GM19240 (cell line): ENCODE data around the gene EEF1AKMT3.

ENCODE experiments used
- DNase-seq: peaks from one replicate; pipeline ENCODE4 v3.0.0; 2011; ENCODE audit warnings: low spot score; ENCODE audit not compliant: insufficient read length

Gene EEF1AKMT3

DNA sequence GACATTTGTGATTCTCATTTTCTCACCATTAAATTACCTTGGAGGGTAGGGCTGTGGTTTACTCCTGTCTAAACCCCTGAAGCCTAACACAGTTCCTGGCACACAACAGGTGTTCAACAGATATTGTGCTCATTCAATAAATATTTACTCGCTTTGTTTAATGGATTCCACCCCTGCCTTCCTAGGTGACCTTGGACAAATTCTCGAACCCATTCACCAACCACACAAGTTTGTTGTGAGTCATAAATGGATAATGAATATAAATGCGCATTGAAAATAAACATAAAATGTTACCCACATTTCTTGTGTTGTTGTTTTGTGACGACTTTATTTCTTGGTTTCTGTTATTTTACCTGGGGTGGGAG, 9.8 kb downstream of the EEF1AKMT3 start:
- DNase-seq = no peak

DNA sequence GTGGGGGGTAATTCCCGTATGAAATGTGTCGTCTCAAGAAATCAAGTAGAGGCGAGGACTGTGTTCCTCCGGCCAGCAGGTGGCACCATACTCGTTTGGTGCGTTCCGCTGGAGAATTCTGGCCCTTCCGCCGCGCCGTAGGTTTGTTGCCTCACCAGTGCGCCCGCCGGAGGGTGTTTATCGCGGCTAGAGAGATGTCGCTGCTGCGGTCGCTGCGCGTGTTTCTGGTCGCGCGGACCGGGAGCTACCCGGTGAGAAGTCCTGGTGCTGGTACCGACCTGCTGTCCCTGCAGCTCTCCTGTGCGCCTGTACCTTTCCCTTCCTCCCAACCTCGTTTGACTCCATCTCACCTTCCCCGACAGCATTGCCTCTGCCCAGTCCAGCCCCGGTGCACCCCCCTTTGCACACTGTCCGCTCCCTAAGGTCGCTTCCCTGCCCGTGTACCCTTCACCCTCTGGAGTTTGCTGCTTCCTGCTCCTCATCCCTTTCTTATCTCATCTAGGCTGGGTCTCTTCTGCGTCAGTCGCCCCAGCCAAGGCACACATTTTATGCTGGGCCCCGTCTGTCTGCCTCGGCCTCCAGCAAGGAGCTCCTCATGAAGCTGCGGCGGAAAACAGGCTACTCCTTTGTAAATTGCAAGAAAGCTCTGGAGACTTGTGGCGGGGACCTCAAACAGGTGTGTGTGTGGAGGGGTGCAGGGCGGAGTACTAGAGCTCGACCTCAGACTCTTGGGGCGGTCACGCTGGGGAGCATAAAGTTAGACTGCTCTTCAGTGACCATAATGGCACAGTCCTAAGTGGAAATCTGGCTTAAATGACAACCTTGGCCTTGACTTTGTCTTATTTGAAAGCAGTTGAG, 10.4 kb downstream of the EEF1AKMT3 start, which contains the start of gene TSFM:
TSS of gene TSFM (plus strand) at position 180 of the 858 bp plus-strand sequence. CDS start at position 195, 15 bp downstream.
- peak; percentile 50 for DNase-seq

DNA sequence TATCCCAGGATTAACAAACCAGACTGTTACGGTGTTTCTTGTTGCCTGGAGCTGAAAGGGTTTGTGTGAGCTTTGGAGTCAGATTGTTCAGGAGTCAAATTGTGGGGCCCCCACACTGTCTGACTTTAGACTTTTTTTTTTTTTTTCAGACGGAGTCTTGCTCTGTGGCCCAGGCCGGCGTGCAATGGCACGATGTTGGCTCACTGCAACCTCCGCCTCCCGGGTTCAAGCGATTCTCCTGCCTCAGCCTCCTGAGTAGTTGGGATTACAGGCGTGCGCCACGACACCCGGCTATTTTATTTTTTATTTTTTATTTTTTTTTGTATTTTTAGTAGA, 11.0 kb downstream of the EEF1AKMT3 start:
- no peak for DNase-seq

DNA sequence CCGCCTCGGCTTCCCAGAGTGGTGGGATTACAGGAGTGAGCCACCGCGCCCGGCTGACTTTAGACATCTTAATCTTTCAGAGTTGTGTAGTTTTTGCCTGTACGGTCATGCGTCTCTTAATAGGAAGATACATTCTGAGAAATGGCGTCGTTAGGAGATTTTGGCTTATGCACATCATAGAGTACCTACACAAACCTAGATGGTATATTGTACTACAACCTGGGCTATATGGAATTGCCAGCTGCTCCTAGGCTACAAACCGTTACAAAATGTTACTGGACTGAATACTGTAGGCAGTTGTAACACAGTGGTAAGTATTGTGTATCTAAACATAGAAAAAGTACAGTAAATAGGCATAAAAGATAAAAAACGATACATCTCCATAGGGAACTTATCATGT, 11.4 kb downstream of the EEF1AKMT3 start:
- DNase-seq = no peak

DNA sequence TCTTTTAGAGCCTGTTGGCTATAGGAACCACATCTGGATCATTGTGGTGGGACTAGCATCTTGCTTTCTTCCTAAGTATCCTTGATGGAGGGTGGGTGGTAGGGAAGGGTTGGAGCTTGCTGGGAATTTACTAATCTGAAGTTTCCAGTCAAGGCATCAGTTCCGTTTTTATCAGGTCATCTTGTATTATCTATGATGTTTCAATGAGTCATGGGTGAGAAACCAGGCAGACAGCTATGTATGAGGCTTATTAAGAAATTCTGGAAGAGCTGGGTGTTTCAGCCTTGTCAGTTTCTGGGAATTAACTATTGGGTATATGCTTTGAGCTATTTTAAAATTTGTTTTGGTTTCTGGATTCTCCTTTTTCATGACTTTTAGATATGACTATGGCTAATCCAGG, 21.5 kb downstream of the EEF1AKMT3 start:
- DNase-seq = no peak

DNA sequence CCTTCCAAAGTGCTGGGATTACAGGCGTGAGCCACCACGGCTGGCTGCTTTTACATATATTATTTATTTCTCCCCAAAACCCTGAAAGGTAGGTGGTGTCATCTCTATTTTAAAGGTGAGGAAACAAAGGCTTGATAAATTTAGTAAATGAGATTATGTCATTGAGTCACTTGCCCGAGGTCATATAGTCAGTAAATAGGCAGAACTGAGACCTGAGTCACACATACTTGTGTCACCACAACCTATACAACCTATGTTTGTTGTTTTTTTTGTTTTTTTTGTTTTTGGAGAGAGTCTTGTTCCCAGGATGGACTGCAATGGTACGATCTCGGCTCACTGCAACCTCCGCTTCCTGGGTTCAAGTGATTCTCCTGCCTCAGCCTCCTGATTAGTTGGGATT, 22.9 kb downstream of the EEF1AKMT3 start:
- DNase-seq = no peak

DNA sequence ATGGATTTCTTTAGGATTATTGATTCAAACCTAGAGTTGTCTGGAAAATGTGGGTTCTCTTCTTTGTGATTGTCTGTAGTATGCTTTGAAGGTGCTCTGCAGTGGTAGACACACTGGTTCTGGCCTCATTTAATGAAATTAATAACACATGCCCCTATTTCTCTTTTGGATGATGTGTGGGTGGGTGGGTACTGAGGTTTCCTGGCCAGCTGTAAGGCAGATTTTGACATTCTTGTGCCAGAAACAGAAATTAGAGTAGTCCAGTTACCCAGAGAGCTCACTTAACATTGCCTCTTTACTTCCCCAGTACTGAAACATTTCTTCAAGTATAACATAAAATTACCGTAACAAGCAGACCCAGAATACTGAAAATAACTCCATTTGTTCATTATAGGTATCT, 24.6 kb downstream of the EEF1AKMT3 start:
- no peak for DNase-seq

DNA sequence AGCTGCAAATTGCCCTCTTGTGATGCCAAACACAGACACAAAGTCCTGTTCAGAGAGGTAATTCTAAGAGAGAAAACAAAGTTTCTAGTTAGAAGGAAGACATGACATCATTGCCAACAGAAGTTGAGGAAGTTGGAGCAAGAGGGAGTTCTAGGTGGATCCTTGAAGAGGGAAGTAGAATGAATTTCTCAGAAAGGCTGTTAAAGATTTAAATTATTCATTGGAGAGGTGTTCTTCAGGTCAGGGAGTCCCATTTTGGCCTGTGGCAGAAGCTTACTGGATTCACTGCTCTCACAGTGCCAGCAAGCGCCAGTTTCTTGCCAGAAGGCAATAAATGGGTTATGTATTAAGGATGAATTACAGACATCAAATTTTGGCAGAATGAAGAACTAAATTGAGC, 25.5 kb downstream of the EEF1AKMT3 start:
- no peak for DNase-seq

DNA sequence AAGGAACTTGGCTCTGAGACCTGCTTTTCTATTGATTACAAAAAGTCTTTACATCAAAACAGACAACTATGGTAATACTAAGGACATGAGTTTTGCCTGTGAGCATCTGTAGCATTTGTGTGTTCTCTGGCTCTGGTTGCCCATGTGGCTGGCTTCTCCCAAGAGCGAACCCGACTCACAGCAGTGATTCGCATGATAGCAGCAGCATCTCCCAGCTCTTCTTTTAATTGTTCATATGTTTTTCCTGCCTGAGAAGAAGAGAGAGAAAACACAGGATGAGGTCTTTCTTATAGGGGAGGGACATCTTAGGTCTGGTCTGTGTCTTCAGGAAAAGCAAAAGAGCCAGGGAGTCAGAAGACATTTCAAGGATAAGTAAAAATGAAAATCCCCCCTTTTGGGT, 28.6 kb downstream of the EEF1AKMT3 start:
- DNase-seq = no peak

DNA sequence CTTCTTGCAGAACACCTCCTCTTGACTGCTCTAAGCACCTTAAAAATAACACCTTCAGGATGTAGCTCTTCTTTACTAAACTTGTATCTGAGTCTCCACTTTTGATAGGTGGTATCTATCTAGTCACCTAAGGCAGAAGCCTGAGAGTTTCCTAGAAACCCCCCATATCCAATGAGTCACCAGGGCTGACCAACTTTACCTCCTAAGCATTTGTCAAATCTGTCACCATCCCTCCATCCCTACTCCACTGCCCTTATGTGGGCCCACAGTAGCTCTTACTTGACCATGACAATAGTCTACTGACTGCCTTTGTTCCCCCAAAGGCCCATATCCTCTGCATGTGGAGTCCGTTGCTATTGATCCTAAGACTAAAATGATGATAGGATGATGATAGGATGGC, 30.2 kb downstream of the EEF1AKMT3 start:
- no peak for DNase-seq

DNA sequence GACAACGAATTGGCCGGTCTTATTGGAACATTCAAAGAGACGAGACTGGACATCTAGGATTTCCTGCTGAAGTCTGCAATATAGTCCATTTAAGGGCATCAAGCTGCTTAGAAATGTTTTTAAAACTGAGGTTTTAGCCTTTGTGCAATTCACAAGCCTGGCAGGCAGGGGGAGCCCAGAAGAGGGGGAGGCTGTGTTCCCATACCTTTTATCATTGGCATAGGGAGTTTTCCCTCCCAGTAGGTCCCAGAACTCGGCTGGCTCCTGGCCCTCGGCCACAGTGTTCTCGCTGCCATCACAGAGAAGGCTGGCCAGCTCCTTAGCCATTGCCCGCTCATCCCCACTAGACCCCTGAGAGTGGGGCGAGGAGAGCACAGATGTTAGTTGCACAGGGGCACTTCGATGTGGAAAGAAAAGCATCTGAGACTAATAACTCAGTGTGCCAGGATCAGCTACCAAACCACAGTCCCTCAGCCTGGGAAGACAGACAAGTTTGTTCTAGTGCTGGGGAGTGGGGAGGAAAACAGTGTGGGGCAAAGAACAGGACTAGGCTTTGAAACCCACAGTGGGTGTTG, 31.0 kb downstream of the EEF1AKMT3 start:
- no peak for DNase-seq

DNA sequence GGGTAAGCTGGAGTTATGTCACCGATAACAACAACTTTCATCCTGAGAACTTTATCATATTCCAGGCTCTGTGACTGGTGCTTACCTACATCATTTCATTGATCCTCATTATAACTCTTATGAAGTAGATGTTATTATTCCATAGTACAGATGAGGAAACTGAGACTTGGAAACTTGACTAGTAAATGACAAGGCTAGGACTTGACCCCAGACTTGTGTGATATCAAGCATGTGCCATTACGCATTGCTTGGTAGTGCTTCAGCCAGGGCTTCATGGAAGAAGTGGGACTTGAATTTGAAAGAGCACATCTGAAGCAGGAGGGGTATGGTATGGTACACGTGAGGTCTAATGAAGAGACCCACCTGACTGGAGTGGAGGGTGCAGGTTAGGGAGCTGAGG, 34.3 kb downstream of the EEF1AKMT3 start:
- DNase-seq = no peak

DNA sequence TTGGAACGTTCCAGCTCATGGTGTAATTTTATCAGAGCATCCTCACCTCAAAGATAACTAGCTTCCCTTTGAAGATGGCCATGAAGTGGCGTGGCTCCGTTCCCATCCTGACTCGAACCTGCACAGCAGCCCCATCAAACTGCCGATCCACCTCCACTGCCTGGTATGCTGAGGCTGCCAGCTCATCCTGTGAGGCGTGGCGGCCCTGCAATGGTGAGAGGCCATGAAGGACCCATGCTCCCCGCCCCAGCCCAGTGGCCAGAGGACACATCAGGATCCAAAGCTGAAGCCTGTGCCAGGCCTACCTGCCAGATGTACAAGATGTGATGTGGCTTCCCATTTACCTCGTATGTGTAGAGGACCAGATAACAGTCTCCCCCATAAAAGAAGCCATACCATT, 34.9 kb downstream of the EEF1AKMT3 start:
- no peak for DNase-seq

DNA sequence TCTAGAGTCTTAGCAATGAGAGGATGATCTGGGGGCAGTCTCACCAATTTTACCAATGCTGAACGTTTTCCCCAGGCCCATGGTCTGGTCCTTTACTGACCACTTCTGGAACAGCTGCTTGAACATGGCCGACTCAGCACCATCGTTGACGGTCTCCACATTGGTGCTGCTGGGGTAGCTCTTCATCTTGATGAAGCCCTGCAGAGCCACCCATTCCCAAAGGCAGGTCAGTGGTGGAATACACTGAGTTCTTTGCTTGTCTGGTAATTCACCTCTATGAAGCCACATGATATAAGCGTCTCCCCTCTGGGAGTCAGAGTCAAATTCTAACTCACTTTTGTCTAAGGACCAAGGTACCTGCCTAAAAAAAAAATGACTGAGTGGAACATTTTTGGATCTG, 35.9 kb downstream of the EEF1AKMT3 start:
- no peak for DNase-seq

DNA sequence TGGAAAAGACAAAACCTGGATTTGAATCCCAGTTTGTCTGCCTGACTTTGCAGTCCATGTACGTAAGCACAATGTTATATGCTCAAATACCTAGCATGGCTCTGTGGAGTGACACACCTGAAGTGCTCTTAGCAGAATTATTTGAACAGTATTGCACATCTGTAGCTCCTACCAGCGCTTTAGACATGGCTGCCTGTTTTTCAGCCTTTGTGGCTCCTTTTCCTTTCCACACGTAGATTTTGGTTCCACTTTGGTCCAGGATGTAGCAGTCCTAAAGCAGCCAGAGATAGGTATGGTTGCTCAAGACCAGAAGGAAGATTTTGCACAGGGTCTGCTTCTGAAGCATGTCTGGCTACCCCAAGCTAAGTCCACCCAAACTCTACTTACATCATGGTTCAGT, 37.0 kb downstream of the EEF1AKMT3 start:
- DNase-seq = no peak

DNA sequence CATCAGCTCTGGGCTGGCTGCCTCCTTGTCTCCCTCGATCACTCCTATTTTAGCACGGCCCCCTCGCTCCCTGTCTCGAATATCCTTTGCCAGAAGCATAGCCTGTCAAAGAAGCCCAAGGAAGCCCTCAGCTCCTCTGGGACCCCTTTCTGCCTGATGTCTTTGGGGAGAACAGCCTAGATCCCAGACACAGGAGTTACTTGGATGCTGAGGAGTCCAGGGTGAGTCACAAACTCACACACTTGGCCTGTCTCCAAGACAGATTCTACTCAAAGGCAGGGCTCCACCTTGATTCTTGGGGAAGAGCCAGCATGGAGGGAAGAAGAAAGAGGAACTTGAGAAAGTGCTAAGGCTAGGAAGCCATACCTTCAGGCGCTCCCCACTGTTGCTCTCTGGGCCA, 38.0 kb downstream of the EEF1AKMT3 start:
- no peak for DNase-seq

DNA sequence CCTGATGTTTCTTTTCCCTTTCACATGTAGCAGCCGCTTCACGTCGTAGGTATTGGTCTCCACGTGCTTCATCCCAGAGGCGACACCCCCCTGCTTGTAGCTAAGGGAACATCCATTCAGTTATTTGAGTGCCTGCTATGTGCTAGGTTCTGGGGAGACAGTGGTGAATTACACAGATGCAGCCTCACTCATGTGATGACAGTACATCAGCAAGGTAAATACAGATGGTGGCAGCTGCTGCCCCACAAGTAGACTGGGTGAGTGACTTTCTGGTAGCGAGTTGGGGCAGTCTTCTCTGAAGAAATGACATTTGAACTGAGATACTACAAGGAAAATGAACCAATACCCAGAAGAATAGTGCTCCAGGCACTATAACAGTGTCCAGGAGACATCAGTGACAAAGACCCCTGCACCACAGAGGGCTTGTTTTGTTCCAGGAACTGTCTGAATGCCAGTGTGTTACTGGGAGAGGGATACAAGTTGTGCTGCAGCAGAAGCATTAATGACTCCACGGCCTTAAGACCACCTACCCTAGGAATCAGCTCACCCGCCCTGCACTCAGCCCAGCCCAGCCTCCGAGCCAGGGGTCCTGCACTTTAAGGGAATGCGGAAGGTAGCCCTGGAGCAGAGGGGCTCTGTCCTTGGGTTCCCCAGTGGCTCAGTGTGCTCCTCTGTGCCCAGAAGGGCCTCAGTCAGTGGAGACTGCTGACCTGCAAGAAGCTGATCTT, 38.8 kb downstream of the EEF1AKMT3 start:
- DNase-seq = no peak

DNA sequence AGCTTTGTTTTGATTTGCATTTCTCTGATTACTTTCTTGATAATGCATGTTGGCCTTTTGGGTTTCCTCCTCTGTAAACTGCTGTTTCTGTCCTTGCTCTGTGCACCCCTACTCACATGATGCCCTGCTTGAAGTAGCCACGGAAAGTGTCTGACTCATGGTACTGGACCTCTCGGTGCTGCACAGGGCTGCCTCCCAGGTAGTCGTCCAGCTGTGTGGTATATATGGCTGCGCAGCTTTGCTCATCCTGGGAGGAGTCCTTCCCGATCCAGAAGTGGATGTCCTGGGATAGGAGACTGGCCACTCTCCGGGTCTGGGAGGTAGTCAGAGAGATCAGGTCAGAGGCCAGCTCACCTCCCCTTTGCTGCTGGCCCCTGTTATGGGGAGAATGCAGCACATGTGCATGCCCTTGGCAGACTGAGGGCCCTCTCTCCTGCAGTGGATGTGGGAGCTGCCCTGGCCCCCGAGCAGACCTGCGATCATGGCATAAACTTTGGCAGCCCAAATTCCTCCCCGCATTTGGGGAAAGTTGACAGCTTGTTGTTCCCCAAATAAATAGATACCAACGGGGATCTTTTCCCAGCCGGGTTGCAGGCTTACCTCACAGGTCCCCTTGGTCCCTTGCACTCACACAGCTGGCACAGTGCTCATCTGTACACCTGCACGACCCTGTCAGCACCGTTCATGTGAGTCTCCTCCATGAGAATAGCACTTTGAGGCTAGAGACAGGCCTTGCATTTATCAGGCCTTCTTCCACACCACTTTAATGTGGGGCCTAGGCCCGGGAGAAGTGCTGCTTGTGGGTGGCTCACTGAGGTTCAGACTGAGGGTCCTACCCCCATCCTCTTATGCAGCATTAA, 40.9 kb downstream of the EEF1AKMT3 start:
- no peak for DNase-seq

DNA sequence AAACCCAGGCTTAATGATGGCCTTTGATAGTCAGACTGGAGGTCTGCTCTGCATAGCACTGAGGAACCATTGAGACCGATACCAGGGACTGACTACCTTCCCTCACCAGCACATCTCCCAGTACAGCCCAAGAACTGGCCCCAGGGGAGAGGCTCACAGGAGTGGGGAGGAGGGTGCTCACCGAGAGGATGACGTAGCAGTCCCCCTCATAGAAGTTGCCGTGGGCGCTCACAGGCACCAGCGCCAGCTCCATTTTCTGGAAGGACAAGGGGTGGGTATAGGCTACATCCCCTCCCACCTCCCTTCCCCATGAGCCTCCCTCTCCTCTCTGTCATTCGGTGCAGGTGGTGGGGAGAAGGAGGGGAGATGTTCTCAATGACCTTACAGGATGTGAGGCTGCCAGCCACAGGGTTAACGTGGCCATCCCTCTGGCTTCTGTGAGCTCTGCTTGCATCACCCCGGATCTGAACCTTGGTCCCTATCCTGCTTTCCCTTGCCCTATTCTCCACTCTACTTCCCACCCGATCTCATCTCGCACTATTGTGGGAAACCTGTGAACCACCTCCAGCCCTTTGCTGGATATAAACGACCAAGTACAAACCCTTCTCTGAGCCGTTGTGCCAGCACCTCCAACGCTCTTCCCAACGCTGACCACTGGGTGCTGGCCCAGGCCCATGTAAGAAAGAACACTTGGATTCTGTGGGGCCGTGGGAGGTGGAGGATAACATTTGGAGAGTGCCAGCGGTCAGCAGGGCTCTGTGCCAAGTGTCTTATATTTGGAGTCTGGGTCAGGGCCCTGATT, 41.8 kb downstream of the EEF1AKMT3 start:
- no peak for DNase-seq

DNA sequence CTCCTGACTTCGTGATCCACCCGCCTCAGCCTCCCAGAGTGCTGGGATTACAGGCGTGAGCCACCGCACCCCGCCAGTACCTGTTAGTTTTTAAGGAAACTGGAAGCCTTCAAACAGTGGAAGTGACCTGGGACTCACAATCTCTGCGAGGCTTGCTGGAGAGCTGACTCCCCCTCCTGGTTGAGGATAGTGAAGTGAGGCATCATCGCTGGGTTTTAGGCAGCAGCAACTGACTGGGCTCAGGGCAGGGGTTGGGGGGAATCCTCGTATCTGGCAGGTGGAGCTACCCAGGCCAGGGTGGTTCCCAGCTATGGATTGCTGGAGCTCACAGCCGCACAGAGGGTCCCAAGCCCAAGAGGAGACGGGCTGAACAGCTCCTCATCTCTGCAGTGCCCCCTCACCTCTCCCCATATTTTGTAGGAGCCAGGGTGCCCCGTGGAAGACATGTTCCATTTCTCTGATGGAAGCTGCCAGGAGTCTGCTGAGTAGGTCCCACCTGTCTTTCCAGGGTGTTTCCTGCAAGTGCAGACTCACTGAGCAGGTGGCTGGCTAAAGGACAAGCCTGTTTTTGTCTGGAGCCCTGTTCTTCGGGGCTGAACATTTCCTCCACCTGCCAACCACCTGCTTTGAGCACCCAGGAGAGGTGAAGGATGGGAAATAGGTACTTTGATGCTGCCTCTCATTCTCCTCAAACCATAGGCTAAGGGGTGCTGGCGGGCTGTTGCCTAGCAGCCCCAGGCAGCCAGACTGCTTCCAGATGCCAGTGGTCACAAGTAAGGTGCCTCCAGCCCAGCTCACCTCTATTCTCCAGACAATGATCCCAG, 43.0 kb downstream of the EEF1AKMT3 start:
- DNase-seq = no peak
